A549 (cell line): Measurements from ENCODE around the gene CD34. TPM values are rescaled to one million over a fixed set of nuclear protein-coding genes. Genes with fewer than 3 reads are reported as not detected.

ENCODE experiments used
- ATAC-seq, 2 experiments: fragments of 200-7000 bp in 1 of 2; fragments of >200 bp in 1 of 2; cut with Nextera tagmentation in 1 of 2; cut with Tn5 transposase in 1 of 2; 3 replicates each; pipeline versions ENCODE4 v1.8.0 to v1.9.1; 2018 to 2020; ENCODE audit warnings: mild to moderate bottlenecking in 1 of 2, moderate library complexity in 1 of 2
- CTCF ChIA-PET: fragments of 300-600 bp; sonication (Branson Sonifier 250); formaldehyde crosslinking; extraction: SDS; loops from one replicate; lab custom pipeline; 2021; ENCODE audit warnings: antibody characterized with exemption, inconsistent platforms; lab: Yijun Ruan, JAX
- POLR2A ChIA-PET: fragments of 350-600 bp; formaldehyde crosslinking; extraction: SDS; loops from one replicate; lab custom pipeline; 2021; ENCODE audit warnings: antibody characterized with exemption, inconsistent platforms; lab: Yijun Ruan, JAX
- DNase-seq, 2 experiments: peaks; one replicate each; pipeline versions ENCODE4 v3.0.0 to v3.0.0-alpha.2; 2011 to 2016; ENCODE audit warnings: low read depth in 1 of 2, low spot score in 1 of 2
- FAIRE-seq: peaks from 2 replicates; lab custom pipeline; 2011; peaks lifted over from hg19 to GRCh38; lab: Jason Lieb, UNC
- H3K27ac ChIP-seq, 2 experiments: fragments of >200 bp; sonication (Bioruptor Twin); formaldehyde crosslinking; 3 replicates each; pipeline ENCODE4 v1.5.1; 2016 to 2017
- H3K4me1 ChIP-seq: fragments of >200 bp; sonication (Bioruptor Twin); formaldehyde crosslinking; 3 replicates; pipeline ENCODE4 v1.6.1; 2016
- H3K4me2 ChIP-seq: fragments of >200 bp; sonication (Bioruptor Twin); formaldehyde crosslinking; 3 replicates; pipeline ENCODE4 v1.6.1; 2016
- H3K4me3 ChIP-seq: fragments of >200 bp; sonication (Bioruptor Twin); formaldehyde crosslinking; 3 replicates; pipeline ENCODE4 v1.5.1; 2016
- H3K9me3 ChIP-seq: fragments of >200 bp; sonication (Bioruptor Twin); formaldehyde crosslinking; 3 replicates; pipeline ENCODE4 v1.6.1; 2016
- CBX2 ChIP-seq: fragments of 200-600 bp; sonication (generic); IDR thresholded peaks from 2 replicates; pipeline ENCODE4 v1.6.1; 2016; ENCODE audit warnings: low read depth, mild to moderate bottlenecking, borderline replicate concordance
- CHD2 ChIP-seq: fragments of 150-350 bp; IDR thresholded peaks from 2 replicates; pipeline ENCODE4 v1.6.1; 2014; ENCODE audit warnings: low read length; ENCODE audit not compliant: partially characterized antibody
- CHD4 ChIP-seq: fragments of 200-600 bp; sonication (generic); IDR thresholded peaks from 2 replicates; pipeline ENCODE4 v1.6.1; 2016; ENCODE audit warnings: antibody characterized with exemption, mild to moderate bottlenecking, borderline replicate concordance
- EHF ChIP-seq: fragments of 250-450 bp; sonication (Bioruptor Pico); IDR thresholded peaks from 2 replicates; pipeline ENCODE4 v1.5.0; 2020; ENCODE audit warnings: mild to moderate bottlenecking
- ELK1 ChIP-seq: fragments of 150-350 bp; IDR thresholded peaks from 2 replicates; pipeline ENCODE4 v1.6.1; 2014; ENCODE audit warnings: low read depth, mild to moderate bottlenecking, low read length
- FOSB ChIP-seq: fragments of 250-450 bp; sonication (Bioruptor Pico); IDR thresholded peaks from 2 replicates; pipeline ENCODE4 v1.5.0; 2020; ENCODE audit warnings: mild to moderate bottlenecking, moderate library complexity
- HES2 ChIP-seq: fragments of >200 bp; sonication (Bioruptor Twin); formaldehyde crosslinking; IDR thresholded peaks from 2 replicates; pipeline ENCODE4 v1.6.1; 2016
- HMGXB4 ChIP-seq: fragments of 250-450 bp; sonication (Bioruptor Pico); IDR thresholded peaks from 2 replicates; pipeline ENCODE4 v1.5.0; 2021; ENCODE audit warnings: mild to moderate bottlenecking, moderate library complexity, borderline replicate concordance
- HOXB13 ChIP-seq: fragments of 250-450 bp; sonication (Bioruptor Pico); IDR thresholded peaks from 2 replicates; pipeline ENCODE4 v1.5.0; 2020; ENCODE audit warnings: low read depth, mild to moderate bottlenecking, moderate library complexity
- JUN ChIP-seq, 2 experiments: fragments of >200 bp; sonication (Bioruptor Twin); formaldehyde crosslinking; IDR thresholded peaks; 2 replicates in 1 of 2; 3 replicates in 1 of 2; pipeline ENCODE4 v1.6.1; 2016 to 2017
- JUNB ChIP-seq: fragments of >200 bp; sonication (Bioruptor Twin); formaldehyde crosslinking; IDR thresholded peaks from 2 replicates; pipeline ENCODE4 v1.6.1; 2016
- KDM5A ChIP-seq: fragments of 200-600 bp; sonication (generic); IDR thresholded peaks from 2 replicates; pipeline ENCODE4 v1.6.1; 2016; ENCODE audit warnings: antibody characterized with exemption, mild to moderate bottlenecking
- NPAS2 ChIP-seq: fragments of 250-450 bp; sonication (Bioruptor Pico); IDR thresholded peaks from 2 replicates; pipeline ENCODE4 v1.8.0; 2022; ENCODE audit warnings: mild to moderate bottlenecking, moderate library complexity, borderline replicate concordance
- NR3C1 ChIP-seq: fragments of >200 bp; sonication (Bioruptor Twin); formaldehyde crosslinking; IDR thresholded peaks from 3 replicates; pipeline ENCODE4 v1.6.1; 2017
- PBX3 ChIP-seq: IDR thresholded peaks from 2 replicates; pipeline ENCODE4 v1.6.1; 2012
- POLR2A ChIP-seq: IDR thresholded peaks from 2 replicates; pipeline ENCODE4 v1.6.1; 2012; ENCODE audit warnings: mild to moderate bottlenecking, low read length
- POLR2AphosphoS2 ChIP-seq: conservative IDR thresholded peaks from 2 replicates; pipeline ENCODE4 v1.6.1; 2012; ENCODE audit warnings: low read length, improper control_type of control experiment, inconsistent platforms
- RNF2 ChIP-seq: fragments of 200-600 bp; sonication (generic); IDR thresholded peaks from 2 replicates; pipeline ENCODE4 v1.6.1; 2016; ENCODE audit warnings: low read depth, mild to moderate bottlenecking, antibody characterized with exemption, moderate library complexity, borderline replicate concordance
- USF2 ChIP-seq: fragments of 450-650 bp; IDR thresholded peaks from 2 replicates; pipeline ENCODE4 v1.6.1; 2014; ENCODE audit warnings: antibody characterized with exemption
- ZFP36 ChIP-seq: fragments of 450-650 bp; IDR thresholded peaks from 2 replicates; pipeline ENCODE4 v1.6.1; 2014; ENCODE audit warnings: borderline replicate concordance; ENCODE audit not compliant: partially characterized antibody
- ZNF302 ChIP-seq: fragments of 250-450 bp; sonication (Bioruptor Pico); IDR thresholded peaks from 2 replicates; pipeline ENCODE4 v1.9.0; 2021; ENCODE audit warnings: inconsistent platforms, mild to moderate bottlenecking, moderate library complexity
- ZSCAN20 ChIP-seq: fragments of 250-450 bp; sonication (Bioruptor Pico); IDR thresholded peaks from 2 replicates; pipeline ENCODE4 v1.8.0; 2022; ENCODE audit warnings: mild to moderate bottlenecking, moderate library complexity
- WGBS: methylation state at CpG from one replicate; pipeline ENCODE4 v1.1.6; 2017; ENCODE audit errors: missing lambda C conversion rate; 5-methylcytosine and 5-hydroxymethylcytosine counted together
- polyA plus RNA-seq, 4 experiments: library from polyadenylated mRNA; depleted of rRNA in 3 of 4; stranded (reverse); fragments of >200 nt; fragmentation: RNase III in 1 of 4; extraction: RNeasy Plus Mini Kit Qiagen cat#74134 plus additional on column Dnase treatment in 1 of 4; gene quantifications; 2 replicates in 3 of 4; 3 replicates in 1 of 4; pipeline ENCODE4 v1.2.3, GENCODE V29; 2011 to 2017

The CD34 gene
- polyA plus RNA-seq, 2 of the 4 experiments (the other 2 are of a cell fraction): 0.05 TPM; not detected in 1

GRCh38 chr1:207873055-207873890 lies 37.7 kb downstream of the CD34 start (continued):
- TF ChIP-seq CHD4: no peak
- no peak for TF ChIP-seq FOSB (CRISPR knock-in tag)

- FAIRE-seq: no peak
- WGBS: 89% methylated on average over 2 of the region's 2 CpGs
- no peak for ATAC-seq
- no peak for DNase-seq
- TF ChIP-seq NPAS2 (no peak), KDM5A (no peak), ELK1 (no peak), ZFP36 (no peak), HMGXB4 (CRISPR knock-in tag) (no peak), HOXB13 (CRISPR knock-in tag) (no peak), PBX3 (no peak), ZNF302 (no peak), POLR2A (no peak), EHF (CRISPR knock-in tag) (no peak)
- ChIA-PET POLR2A (no interaction called here), CTCF (interaction anchor here (0.6 to 15.8 kb wide), 11 partner anchors 11 to 639 kb away, joined by 3 to 260 read pairs (median 5); no protein-coding TSS in a partner anchor)
- peaks cover 11% of the 10 kb centered on the region for H3K4me1 ChIP-seq
- no peak overlapping the region for H3K4me2 ChIP-seq
- no peak overlapping the region for H3K27ac ChIP-seq
- H3K4me3 ChIP-seq: no peak overlapping the region
- H3K9me3 ChIP-seq: no peaks in the 10 kb centered on the region
Measured at GRCh38 chr1:207872621-207873020, 38.3 kb downstream of the CD34 start.

GRCh38 chr1:207871117-207871649 lies 39.7 kb downstream of the CD34 start:
- Histone ChIP-seq H3K4me1 (peaks cover 21% of the 10 kb centered on the region), H3K4me3 (no peak overlapping the region), H3K4me2 (no peak overlapping the region), H3K27ac (no peak overlapping the region), H3K9me3 (no peaks in the 10 kb centered on the region)
- POLR2A ChIA-PET: no interaction called here
- WGBS: 90% methylated on average over 6 of the region's 6 CpGs
- FAIRE-seq (no peak), ATAC-seq (no peak), DNase-seq (no peak)
- CTCF ChIA-PET: interaction anchor here (1.3 to 15.8 kb wide), 5 partner anchors 12 to 93 kb away, joined by 3 to 260 read pairs (median 29); no protein-coding TSS in a partner anchor
- TF ChIP-seq KDM5A (no peak), USF2 (no peak), NPAS2 (no peak), HES2 (no peak), POLR2AphosphoS2 (no peak), RNF2 (no peak), CBX2 (no peak), JUNB (no peak), HMGXB4 (CRISPR knock-in tag) (no peak), ZSCAN20 (CRISPR knock-in tag) (no peak), CHD4 (no peak), CHD2 (no peak), JUN (IDR thresholded peaks at IDR 0.05) (no peak), ZNF302 (no peak), NR3C1 (no peak)
